Effector CD8-positive, alpha-beta T cell (primary cell): ENCODE measurements around the gene PDCD1LG2.

Experiments used
- DNase-seq: peaks from one replicate; lab custom pipeline; 2025; lab: John Stamatoyannopoulos, UW

Gene PDCD1LG2

DNA sequence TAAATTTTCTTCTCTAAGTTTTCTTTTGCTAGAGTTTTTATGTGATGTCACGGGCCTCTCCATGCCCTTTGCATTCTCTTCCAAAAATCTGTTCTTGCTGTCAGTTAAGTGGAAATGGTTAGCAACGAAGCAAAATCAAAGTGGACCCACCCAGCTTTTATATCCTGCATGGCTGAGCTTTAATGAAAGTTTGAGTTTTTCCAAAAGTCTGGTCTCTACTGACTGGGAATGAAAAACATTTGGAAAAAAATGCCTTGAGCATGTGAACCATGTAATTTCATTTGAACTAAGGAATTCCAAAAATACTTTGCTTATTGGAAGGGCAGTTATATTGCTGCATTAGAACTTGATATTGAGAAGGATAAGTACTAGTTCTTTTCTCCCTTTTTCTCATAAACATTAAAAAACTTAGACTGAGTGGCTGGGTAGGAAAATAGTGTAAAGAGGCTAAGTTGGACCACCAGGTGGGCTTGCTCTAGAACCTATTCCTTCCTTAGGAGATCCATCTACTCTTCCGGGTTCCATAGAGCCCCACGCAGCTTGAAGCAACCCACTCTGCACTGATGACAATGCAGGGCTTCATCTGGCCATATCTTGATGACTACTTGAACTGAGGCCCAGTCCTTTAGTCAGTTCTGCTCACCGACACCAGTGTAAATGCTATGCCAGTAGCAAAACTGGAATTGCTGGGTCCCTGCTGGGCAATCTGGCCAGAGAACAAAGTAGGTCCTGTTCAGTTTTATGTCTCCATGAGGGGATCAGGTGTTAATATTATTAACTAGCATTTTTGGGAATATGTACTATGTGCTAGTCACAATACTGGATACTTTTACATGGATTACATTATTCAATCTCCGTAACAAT lies 101.2 kb downstream of the PDCD1LG2 start:
- no peak for DNase-seq

DNA sequence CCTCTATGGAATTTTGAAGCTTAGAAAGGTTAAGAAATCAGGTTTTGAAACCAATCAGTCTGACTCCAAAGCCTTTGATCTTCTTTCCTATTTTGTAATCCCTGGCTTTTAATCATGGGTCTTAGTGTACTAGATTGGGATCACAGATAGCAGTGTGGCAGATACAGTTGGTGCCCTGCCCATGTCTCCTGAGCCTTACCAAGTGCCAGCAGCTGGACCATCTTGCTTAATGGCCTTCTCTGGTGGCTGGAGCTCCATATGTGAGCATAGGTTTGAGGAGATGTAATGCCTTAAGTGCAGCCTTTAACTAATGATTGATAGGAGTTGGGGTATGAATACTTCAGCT lies 101.8 kb downstream of the PDCD1LG2 start:
- DNase-seq, result no peak

DNA sequence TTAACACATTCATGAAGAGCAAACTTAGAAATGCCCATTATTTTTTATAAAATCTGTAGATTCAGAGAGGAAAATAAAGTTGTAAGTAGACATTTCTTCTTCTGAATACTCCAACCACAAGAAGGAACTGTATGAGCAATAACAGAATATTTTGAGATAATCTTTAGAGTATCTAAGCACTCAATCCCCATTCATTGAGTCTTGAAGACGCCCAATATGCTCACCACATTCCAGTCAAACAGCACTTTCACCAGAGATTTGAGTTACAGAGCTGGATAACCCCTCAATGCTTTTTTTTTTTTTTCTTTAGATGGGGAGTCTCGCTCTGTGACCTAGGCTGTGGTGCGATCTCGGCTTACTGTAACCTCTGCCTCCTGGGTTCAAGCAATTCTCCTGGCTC lies 103.9 kb downstream of the PDCD1LG2 start:
- DNase-seq, result no peak

DNA sequence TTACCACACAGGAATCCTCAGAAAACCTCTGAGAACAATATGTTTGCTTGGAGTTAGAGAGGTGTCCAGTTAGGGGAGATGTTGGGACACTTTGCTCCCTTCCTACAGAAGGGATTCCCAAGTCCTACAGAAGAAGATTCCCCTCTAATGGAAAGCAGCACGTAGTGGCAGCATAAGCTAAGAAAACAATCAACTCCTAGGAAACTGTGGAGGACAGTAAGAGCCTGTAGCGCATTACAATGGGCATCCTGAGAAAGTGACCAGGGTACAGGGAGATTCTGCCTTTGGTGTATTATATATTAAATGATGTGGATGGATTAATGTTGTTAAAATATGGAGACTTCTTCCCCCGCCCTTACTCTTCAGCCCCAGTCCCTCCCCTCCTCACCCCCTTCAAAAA lies 104.7 kb downstream of the PDCD1LG2 start:
- DNase-seq, result no peak

DNA sequence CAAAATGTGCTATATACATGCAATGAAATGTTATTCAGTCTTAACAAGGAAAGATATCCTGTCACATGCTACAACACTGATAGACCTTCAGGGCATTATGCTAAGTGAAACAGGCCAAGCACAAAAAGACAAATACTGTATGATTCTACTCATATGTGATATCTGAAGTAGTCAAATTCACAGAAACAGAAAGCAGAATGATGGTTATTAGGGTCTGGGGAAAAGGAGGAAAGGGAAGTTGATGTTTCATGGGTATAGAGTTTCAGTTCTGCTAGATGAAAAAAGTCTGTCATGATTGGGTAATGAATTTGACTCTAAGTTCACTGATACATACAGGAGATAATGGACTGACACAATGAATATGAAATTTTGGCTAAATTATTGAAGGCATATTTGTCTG lies 107.4 kb downstream of the PDCD1LG2 start:
- no peak for DNase-seq

DNA sequence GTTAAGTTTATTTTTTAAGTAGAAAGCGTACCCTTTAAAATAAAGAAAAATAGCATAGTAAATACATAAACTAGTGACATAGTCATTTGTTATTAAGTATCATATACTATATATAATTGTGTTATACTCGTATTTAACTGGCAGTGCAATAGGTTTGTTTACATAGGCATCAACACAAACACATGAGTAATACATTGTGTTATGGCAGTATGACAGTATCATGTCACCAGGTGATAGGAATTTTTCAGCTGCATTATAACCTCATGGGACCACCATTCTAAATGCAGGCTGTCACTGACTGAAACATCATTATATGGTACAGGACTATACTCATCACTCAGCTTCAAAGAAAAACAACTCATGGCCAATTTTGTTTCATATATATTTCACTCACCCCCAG lies 110.2 kb downstream of the PDCD1LG2 start:
- DNase-seq, result no peak
